Measurements from ENCODE around the gene CLASP1.
A peak's percentile ranks its signal among the peaks of the same experiment; 100 is the strongest.

Gene CLASP1

GRCh38 chr2:121519732-121520640 lies 129.3 kb downstream of the CLASP1 start:
- TF ChIP-seq CTCF (IDR thresholded peaks at IDR 0.05; ENCODE audit: unreplicated experiment in 3 of 3) = no peak

GRCh38 chr2:121519153-121519552 lies 130.1 kb downstream of the CLASP1 start:
- Mint-ChIP-seq H3K27ac (peak overlapping the region in 1 of 3 experiments; percentile 48), H3K4me3 (no peak overlapping the region), H3K27me3 (ENCODE audit: low read depth) (peaks cover 3% of the 10 kb centered on the region), H3K4me1 (no peaks in the 10 kb centered on the region), H3K36me3 (ENCODE audit: low read depth) (peaks cover 63% of the 10 kb centered on the region), H3K9me3 (no peaks in the 10 kb centered on the region)
- no peak for TF ChIP-seq CTCF (IDR thresholded peaks at IDR 0.05; ENCODE audit: unreplicated experiment in 3 of 3)

More at GRCh38 chr2:121519732-121520640, 129.3 kb downstream of the CLASP1 start:
- Mint-ChIP-seq H3K4me3 (no peak overlapping the region), H3K9me3 (no peaks in the 10 kb centered on the region), H3K27me3 (ENCODE audit: low read depth) (peaks cover 3% of the 10 kb centered on the region), H3K36me3 (ENCODE audit: low read depth) (peaks cover 61% of the 10 kb centered on the region), H3K4me1 (no peaks in the 10 kb centered on the region), H3K27ac (peak overlapping the region in 2 of 3 experiments; percentile 56 to 65)

- peaks cover 72% of the 10 kb centered on the region for H3K36me3 Mint-ChIP-seq (ENCODE audit: low read depth)
- H3K27me3 Mint-ChIP-seq (ENCODE audit: low read depth) = peaks cover 3% of the 10 kb centered on the region
- no peak for TF ChIP-seq CTCF (IDR thresholded peaks at IDR 0.05; ENCODE audit: unreplicated experiment in 3 of 3)
- H3K4me1 Mint-ChIP-seq = no peaks in the 10 kb centered on the region
- H3K27ac Mint-ChIP-seq = no peak overlapping the region
- no peak overlapping the region for H3K4me3 Mint-ChIP-seq
- H3K9me3 Mint-ChIP-seq = no peaks in the 10 kb centered on the region
Observed at GRCh38 chr2:121513597-121514333, 135.5 kb downstream of the CLASP1 start.

- Mint-ChIP-seq H3K4me3 (no peak overlapping the region), H3K36me3 (ENCODE audit: low read depth) (peaks cover 83% of the 10 kb centered on the region), H3K9me3 (no peaks in the 10 kb centered on the region), H3K4me1 (peaks cover 11% of the 10 kb centered on the region), H3K27me3 (ENCODE audit: low read depth) (no peaks in the 10 kb centered on the region), H3K27ac (no peak overlapping the region)
- no peak for TF ChIP-seq CTCF (IDR thresholded peaks at IDR 0.05; ENCODE audit: unreplicated experiment in 3 of 3)
Observed at GRCh38 chr2:121510857-121511256, 138.4 kb downstream of the CLASP1 start.

GRCh38 chr2:121506621-121507020 lies 142.6 kb downstream of the CLASP1 start:
- Mint-ChIP-seq H3K27ac (peak overlapping the region in 2 of 3 experiments; percentile 5 to 28), H3K4me1 (peaks cover 14% of the 10 kb centered on the region), H3K4me3 (no peak overlapping the region), H3K9me3 (no peaks in the 10 kb centered on the region), H3K36me3 (ENCODE audit: low read depth) (peaks cover 76% of the 10 kb centered on the region), H3K27me3 (ENCODE audit: low read depth) (no peaks in the 10 kb centered on the region)
- TF ChIP-seq CTCF (IDR thresholded peaks at IDR 0.05; ENCODE audit: unreplicated experiment in 3 of 3) = no peak
